Loucy (cell line): ENCODE results near the gene TRPT1.

ENCODE experiments used
- EZH2phosphoT487 ChIP-seq: fragments of 200-600 bp; IDR thresholded peaks from 2 replicates; pipeline ENCODE4 v1.6.1; 2018; ENCODE audit warnings: antibody characterized with exemption, mild to moderate bottlenecking, moderate library complexity, borderline replicate concordance
- TF ChIP-seq, protein P1 (sequence below): fragments of 200-600 bp; sonication (generic); conservative IDR thresholded peaks from 2 replicates; pipeline ENCODE4 v1.5.1; 2014; ENCODE audit warnings: mild to moderate bottlenecking, antibody characterized with exemption, low read length

DNA sequence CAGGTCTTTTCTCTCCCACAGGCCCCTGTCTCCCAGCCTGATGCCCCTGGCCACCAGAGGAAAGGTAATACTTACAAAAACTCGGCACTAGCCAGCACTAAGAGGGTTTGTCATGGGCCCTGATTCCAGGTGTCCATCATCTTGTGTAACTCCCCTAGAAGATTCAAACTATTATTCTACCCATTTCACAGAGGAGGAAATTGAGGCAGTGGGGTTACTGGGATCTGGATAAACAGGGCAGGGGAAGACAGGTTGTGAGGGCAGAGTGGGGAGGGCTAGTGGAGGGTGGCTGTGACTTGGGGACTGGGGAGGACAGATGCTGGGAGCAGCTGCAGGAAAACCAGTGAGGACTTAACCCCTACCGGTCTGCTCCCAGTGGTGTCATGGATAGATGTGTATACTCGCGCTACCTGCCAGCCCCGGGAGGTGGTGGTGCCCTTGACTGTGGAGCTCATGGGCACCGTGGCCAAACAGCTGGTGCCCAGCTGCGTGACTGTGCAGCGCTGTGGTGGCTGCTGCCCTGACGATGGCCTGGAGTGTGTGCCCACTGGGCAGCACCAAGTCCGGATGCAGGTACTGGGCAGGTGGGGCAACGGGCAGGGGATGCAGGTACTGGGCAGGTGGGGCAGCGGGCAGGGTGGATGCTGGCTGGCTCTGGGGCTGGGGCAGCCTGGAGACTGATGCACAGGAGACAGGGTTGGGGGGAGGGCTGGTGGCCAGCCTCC, 9.6 kb upstream of the TRPT1 start:
- TF ChIP-seq, protein P1, sequence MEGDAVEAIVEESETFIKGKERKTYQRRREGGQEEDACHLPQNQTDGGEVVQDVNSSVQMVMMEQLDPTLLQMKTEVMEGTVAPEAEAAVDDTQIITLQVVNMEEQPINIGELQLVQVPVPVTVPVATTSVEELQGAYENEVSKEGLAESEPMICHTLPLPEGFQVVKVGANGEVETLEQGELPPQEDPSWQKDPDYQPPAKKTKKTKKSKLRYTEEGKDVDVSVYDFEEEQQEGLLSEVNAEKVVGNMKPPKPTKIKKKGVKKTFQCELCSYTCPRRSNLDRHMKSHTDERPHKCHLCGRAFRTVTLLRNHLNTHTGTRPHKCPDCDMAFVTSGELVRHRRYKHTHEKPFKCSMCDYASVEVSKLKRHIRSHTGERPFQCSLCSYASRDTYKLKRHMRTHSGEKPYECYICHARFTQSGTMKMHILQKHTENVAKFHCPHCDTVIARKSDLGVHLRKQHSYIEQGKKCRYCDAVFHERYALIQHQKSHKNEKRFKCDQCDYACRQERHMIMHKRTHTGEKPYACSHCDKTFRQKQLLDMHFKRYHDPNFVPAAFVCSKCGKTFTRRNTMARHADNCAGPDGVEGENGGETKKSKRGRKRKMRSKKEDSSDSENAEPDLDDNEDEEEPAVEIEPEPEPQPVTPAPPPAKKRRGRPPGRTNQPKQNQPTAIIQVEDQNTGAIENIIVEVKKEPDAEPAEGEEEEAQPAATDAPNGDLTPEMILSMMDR, result no peak
- no peak for TF ChIP-seq EZH2phosphoT487
